Chondrocyte (in vitro differentiated cells): ENCODE results near the gene RSU1. TPM values are rescaled to one million over a fixed set of nuclear protein-coding genes. Genes with fewer than 3 reads are reported as not detected.

Experiments used
- DNase-seq: peaks from one replicate; pipeline ENCODE4 v3.0.0; 2021; ENCODE audit warnings: mixed read lengths, low spot score
- H3K27ac Mint-ChIP-seq: one replicate; pipeline ENCODE4 v1.8.0; 2021; ENCODE audit warnings: mild to moderate bottlenecking, moderate library complexity, mixed read lengths; ENCODE audit not compliant: unreplicated experiment
- H3K27me3 Mint-ChIP-seq: 2 replicates; pipeline ENCODE4 v1.8.0; 2021; ENCODE audit warnings: low read depth, mixed read lengths
- H3K36me3 Mint-ChIP-seq: 2 replicates; pipeline ENCODE4 v1.8.0; 2021; ENCODE audit warnings: low read depth, mixed read lengths
- H3K4me1 Mint-ChIP-seq: 2 replicates; pipeline ENCODE4 v1.8.0; 2021; ENCODE audit warnings: low read depth, mild to moderate bottlenecking, mixed read lengths
- H3K4me3 Mint-ChIP-seq: one replicate; pipeline ENCODE4 v1.8.0; 2021; ENCODE audit warnings: mild to moderate bottlenecking, moderate library complexity, mixed read lengths; ENCODE audit not compliant: unreplicated experiment
- H3K9me3 Mint-ChIP-seq: 2 replicates; pipeline ENCODE4 v1.8.0; 2021; ENCODE audit warnings: low read depth, mixed read lengths
- CTCF ChIP-seq: fragments of 200-600 bp; sonication (generic); IDR thresholded peaks from 2 replicates; pipeline ENCODE4 v1.5.0; 2021; ENCODE audit warnings: antibody characterized with exemption, mild to moderate bottlenecking, moderate library complexity
- total RNA-seq: library from RNA; stranded (reverse); gene quantifications from 3 replicates; pipeline ENCODE4 v1.2.1, GENCODE V29; 2021

RSU1 gene
- total RNA-seq, 1 donor from 2014 or later, result 165 TPM

GRCh38 chr10:16789765-16790164 lies 27.5 kb downstream of the RSU1 start:
- no peaks in the 10 kb centered on the region for H3K27me3 Mint-ChIP-seq
- TF ChIP-seq CTCF, result no peak
- no peak overlapping the region for H3K4me3 Mint-ChIP-seq
- no peak for DNase-seq
- H3K27ac Mint-ChIP-seq, result peak overlapping the region; percentile 83
- H3K9me3 Mint-ChIP-seq, result no peaks in the 10 kb centered on the region
- peaks cover 53% of the 10 kb centered on the region for H3K4me1 Mint-ChIP-seq
- peaks cover 3% of the 10 kb centered on the region for H3K36me3 Mint-ChIP-seq

GRCh38 chr10:16789261-16789660 lies 28.0 kb downstream of the RSU1 start:
- H3K27ac Mint-ChIP-seq, result peak overlapping the region; percentile 83
- peaks cover 3% of the 10 kb centered on the region for H3K36me3 Mint-ChIP-seq
- no peak overlapping the region for H3K4me3 Mint-ChIP-seq
- no peak for TF ChIP-seq CTCF
- no peaks in the 10 kb centered on the region for H3K9me3 Mint-ChIP-seq
- peaks cover 53% of the 10 kb centered on the region for H3K4me1 Mint-ChIP-seq
- no peak for DNase-seq
- no peaks in the 10 kb centered on the region for H3K27me3 Mint-ChIP-seq

GRCh38 chr10:16788778-16789177 lies 28.4 kb downstream of the RSU1 start:
- no peak for DNase-seq
- peaks cover 51% of the 10 kb centered on the region for H3K4me1 Mint-ChIP-seq
- H3K4me3 Mint-ChIP-seq, result no peak overlapping the region
- H3K9me3 Mint-ChIP-seq, result no peaks in the 10 kb centered on the region
- no peaks in the 10 kb centered on the region for H3K27me3 Mint-ChIP-seq
- H3K36me3 Mint-ChIP-seq, result peaks cover 3% of the 10 kb centered on the region
- peak overlapping the region; percentile 83 for H3K27ac Mint-ChIP-seq
- no peak for TF ChIP-seq CTCF

GRCh38 chr10:16788125-16788524 lies 29.1 kb downstream of the RSU1 start:
- H3K27me3 Mint-ChIP-seq, result no peaks in the 10 kb centered on the region
- H3K36me3 Mint-ChIP-seq, result peaks cover 3% of the 10 kb centered on the region
- DNase-seq, result no peak
- TF ChIP-seq CTCF, result no peak
- no peak overlapping the region for H3K4me3 Mint-ChIP-seq
- H3K27ac Mint-ChIP-seq, result no peak overlapping the region
- no peaks in the 10 kb centered on the region for H3K9me3 Mint-ChIP-seq
- H3K4me1 Mint-ChIP-seq, result peaks cover 45% of the 10 kb centered on the region

GRCh38 chr10:16787361-16787791 lies 29.8 kb downstream of the RSU1 start:
- H3K27me3 Mint-ChIP-seq, result no peaks in the 10 kb centered on the region
- H3K4me3 Mint-ChIP-seq, result no peak overlapping the region
- peaks cover 3% of the 10 kb centered on the region for H3K36me3 Mint-ChIP-seq
- no peak for TF ChIP-seq CTCF
- DNase-seq, result no peak
- no peak overlapping the region for H3K27ac Mint-ChIP-seq
- H3K9me3 Mint-ChIP-seq, result no peaks in the 10 kb centered on the region
- H3K4me1 Mint-ChIP-seq, result peaks cover 38% of the 10 kb centered on the region
